ENCODE measurements around the gene CAMSAP1. TPM values are rescaled to one million over a fixed set of nuclear protein-coding genes. Genes with fewer than 3 reads are reported as not detected.

CAMSAP1 gene
- total RNA-seq, 1 experiment from 2014 or later: 30.7 TPM

DNA sequence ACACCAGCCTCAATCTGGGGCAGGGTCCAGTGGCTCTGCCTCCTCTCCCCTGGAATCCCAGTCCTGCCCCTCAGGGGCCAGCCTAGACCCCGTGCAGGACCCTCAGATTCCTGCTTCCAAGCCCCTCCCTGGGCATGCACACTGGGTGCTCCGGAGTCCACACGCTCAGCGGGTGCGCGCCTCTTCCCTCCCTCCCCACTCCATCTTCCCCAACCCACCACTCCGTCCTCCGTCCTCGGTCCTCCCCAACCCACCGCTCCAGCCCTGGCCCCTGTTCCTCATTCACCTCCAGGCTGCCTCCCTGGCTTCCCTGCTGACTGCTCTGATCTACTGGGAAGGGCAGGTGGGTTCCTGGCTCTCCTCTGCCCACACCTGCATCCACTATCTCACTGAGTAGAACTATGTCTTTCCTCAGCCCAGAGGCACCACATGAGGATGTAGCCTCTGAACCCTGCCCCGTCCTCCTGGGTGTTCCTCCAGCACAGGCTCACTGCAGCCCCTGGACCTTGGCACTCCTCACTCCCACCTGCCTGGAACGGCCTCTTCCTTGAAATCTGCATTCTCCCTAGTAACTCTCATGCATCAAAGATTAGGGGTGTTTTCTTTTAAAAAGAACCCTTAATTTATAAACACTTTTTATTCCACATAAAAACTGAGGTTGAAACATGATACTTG, 92.8 kb downstream of the CAMSAP1 start:
- no peak for DNase-seq (ENCODE audit: low spot score)

DNA sequence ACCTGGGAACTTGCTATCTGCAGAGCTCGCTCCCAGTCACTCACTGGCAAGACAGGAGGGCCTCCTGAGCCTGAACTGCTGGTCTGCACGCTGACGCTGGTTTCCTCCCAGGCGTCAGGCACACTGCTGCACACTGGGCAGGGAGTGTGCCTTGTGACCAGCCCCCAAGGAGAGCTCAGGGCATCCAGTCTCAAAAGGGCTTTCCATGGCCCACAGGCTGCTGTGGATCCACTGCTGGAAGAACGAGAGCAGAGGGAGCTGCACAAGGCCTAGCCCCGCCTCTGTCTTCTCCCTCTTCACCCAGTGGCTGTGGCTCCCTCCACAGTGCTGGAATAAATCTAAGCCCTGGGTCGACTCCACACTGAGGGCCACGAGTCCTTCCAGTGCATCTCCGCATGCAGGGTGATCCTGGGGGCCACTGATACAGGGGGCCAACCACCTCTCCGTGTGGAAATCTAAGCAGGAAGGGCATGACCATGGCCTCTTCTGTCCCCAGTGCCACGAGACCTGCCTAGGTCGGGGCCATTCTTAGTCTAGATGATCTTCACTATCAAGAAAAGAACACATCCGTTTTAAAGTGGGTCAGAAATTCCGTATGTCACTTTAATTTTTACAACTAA, 93.6 kb downstream of the CAMSAP1 start:
- DNase-seq (ENCODE audit: low spot score): no peak

DNA sequence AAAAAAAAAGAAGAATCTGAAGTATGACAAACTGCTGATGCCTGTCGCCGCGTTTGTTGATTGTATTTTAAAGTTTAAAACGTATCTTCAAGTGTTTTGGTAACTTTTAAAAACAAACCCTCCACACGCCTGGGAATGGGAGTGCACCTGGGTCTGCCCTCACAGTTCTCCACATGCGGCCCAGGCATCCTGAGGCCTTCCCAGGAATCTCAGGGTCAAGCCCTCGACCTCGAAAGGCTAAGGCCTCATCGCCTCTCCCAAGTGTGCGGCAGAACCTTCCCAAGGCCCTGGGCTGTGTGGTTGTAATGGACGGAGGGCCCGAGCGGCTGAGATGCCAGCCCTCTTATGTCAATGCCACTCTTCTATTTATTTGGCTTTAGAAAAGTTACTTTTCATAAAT, 94.4 kb downstream of the CAMSAP1 start:
- DNase-seq (ENCODE audit: low spot score): no peak

DNA sequence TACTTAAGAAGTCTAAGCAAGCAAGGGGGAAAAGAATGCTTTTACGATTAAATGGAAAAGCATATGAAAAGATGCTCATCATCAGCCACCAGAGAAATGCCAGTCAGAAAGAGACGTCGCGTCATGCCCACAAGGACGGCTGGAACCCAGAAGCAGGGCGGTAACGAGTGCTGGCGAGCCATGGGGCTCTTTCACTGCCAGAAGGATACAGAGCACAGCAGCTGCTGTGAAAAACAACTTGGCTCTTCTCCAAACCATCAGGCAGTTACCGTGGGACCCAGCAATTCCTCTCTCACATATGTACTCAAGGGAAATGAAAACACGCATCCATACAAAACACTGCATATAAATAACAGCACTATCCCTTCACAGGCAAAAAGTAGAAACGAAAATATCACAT, 95.5 kb downstream of the CAMSAP1 start:
- DNase-seq (ENCODE audit: low spot score): no peak

DNA sequence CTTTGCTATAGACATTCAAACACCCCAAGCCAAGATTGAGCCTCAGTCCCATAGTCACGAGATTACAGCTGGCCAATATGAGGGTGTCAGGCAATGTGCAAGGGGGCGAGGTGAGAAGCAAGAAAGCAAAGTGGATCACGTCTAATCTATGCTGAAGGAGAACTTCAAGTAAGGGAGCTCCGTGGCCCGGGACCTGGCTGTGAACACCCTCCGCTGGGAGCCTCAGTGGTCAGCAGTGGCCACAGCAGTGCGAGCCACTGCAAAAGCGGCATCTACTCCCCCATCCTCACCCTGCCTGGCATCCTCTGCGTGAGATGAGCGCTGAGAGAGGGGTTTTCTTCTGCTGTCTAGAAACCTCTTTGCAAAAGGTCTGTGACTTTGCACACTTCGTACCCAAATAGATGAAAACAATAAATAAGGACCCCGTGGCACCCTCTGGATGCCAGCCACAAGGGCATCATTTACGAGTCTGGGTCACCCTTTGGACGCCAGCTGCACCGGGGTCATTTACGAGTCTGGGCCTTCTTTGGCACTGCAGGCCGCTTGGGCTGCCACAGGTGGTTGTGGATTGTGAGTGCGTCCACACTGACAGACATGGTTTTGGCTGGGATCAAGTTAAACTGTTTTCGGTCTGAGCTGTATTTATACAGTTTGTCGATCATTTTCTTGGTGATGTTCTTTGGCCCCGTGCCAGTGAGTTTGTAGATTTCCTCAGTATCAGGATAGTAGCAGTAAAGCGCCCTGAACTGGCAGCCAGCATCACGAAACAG, 96.4 kb downstream of the CAMSAP1 start:
- no peak for DNase-seq (ENCODE audit: low spot score)

DNA sequence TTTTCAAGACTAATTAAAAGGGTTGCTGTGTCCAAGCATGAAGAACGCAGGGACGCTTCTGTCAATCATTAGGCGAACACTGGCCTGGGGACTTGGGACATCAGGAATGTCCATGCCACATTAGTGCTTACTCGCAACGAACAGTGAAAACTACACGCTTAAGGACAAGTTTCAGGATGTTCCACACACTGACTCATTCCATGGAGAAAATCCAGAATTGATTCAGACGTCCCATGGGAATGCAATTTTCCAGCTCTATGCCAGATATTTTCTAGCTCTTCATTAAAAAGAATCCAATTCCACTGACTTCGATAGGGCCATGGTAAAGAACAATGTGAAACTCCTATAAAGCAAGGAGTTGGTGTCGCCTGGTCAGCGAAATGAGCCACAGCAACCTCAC, 98.2 kb downstream of the CAMSAP1 start:
- no peak for DNase-seq (ENCODE audit: low spot score)

DNA sequence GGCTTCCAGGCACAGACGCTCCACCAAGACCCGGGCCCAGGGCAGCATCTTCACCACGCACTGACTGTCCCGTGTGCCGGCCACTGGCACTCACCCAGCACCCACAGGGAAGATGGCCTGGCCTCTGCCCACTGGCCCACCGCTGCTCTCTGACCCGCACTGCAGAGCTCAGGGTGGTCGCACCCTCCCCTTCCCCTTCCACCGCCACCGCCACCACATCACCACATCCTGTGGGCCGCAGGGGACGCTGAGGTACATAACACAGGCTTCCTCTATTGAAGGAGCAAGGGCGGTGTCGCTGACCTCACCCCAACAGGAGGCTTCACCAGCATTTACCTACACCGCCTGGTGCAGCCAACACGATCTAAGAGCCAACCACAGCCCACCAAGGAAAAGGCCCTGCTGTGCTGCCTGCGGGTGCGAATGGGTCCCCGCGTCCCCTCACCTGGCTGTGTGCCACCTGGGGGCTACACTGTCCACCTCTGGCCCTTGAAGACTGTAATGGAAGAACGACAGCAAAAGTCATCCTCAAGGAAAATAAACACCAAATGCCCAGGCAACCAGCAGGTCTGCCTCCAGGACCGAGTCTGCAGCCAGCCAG, 101.8 kb downstream of the CAMSAP1 start:
- DNase-seq (ENCODE audit: low spot score): no peak

DNA sequence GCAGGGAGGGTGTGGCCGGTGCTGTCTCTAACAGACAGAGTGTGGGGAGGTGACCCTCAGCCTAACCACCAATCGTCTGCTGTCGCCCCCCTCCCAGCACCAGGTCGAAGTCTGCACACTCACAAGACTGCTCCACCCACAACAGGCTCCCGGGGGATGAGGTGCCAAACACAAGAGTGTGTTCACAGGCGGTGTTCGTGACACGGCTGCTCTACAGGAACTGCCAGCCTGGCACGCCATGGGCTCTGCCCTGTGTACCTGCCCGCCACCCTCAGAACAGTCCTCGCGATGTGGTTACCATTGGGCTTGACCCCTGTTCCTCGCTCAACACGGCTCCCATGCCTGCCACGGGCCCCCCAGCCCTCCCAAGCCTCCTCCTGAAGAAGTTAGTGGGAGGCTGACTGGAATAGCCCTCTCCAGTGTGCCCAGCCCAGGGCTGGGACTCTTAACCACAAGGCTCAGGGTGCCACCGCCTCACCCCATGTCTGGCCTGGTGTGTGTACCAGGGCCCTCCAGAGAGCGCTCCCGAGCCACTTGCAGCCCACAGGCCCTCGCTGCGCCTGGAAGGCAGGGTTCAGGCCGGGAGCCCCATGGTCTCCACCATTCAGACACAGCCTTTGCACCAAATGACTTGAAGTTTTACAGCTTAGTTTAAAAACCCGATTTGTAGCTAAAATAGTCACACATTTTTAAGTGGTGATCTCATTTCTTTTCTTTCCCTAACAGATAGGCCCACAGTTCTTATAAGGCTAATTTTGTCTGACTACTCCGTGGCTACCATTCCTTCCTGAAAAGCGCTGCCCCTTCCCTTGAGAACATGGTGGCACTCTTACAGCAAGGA, 102.5 kb downstream of the CAMSAP1 start:
- DNase-seq (ENCODE audit: low spot score): peak; percentile 9

DNA sequence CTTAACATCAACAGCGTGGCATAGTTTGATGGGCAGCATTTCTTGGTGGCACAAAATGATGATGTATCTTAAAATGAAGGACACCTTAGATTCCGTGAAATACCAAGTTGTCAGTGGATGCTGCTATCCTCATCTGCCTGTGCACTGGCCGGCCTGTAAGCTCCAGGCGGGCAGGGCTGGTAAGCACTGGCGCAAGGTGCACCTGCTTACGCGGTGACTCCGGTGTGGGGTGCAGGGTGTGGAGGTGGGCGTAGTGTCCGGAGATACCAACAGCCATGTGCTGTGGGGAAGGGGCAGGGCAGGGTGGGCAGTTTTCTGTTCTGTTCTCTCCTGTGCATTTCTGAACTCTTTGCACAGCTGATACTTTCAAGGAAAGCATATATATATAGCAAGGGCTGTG, 103.9 kb downstream of the CAMSAP1 start:
- no peak for DNase-seq (ENCODE audit: low spot score)

DNA sequence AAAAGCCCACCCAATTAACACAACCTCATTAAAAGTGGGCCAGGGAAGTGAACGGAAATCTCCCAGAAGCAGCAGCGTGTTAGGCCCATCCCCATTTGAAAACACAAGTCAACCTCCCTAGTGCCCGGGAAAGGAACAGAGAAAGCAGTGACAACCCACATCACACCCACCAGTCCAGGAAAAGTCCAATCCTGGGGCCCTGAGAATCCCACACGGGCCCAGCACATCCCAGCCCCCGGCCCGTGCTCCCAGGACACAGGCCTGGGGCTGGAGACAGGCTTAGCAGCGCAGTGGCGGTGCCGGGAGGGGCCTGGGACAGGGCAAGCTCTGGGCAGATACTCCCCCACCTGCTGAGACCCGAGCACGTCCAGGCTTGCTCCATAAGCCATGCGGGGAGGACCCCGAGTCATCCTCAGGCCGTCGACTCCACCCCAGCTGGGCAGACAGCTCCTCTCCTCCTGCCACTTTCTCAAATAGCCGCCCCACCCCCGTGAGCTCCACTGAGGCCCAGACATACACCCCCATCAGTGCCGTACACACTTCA, 104.4 kb downstream of the CAMSAP1 start:
- no peak for DNase-seq (ENCODE audit: low spot score)

DNA sequence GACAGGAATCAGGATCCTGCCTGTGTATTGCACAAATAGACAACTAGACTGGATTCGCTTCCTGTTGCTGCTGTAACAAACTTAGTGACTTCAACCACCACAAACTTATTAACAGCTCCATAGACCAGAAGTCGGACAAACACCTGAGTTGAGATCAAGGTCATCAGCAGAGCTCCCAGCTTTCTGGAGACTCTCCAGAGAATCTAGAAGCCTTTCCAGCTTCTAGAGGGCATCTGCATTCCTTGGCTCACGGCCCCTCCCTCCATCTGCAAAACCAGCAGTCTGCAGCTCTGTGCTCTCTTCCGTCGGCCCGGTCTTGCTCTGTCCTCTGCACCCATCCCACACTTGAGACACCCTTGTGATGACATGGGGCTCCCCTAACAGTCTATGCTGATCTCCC, 106.3 kb downstream of the CAMSAP1 start:
- no peak for DNase-seq (ENCODE audit: low spot score)

DNA sequence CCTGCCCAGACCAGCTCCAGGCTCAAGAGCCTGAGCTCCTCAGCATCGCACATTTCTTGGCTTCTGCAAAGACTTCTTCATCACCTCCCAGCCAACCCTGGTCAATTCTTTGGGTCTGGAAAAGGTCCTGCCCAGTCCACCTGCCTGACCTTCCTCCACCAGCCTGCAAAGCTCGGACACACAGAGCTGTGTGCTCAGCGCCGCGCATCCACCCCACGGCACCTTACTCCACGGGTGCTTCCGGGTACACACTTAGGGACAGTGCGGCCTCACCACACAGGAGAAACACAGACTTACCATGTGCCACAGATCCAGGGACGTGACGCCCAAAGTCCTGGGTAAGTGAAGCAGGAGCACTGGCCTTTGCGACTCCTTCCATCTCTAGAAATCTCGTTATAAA, 108.1 kb downstream of the CAMSAP1 start:
- DNase-seq (ENCODE audit: low spot score): no peak

DNA sequence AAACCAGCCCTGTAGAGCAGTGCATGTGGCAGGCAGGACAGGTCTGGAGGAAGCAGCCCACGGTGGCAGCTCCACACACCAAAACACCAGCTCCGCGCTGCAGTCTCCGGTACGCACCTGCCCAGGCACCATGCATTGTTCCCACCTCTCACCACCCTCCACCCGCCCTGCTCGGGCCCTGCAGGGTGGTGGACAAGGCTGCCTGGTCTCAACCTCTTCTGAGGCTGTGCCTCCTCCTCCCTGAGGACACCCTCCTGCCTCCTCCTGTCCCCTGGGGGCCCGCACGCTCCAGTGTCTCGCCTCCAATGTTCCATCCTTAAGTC, 109.1 kb downstream of the CAMSAP1 start:
- no peak for DNase-seq (ENCODE audit: low spot score)

DNA sequence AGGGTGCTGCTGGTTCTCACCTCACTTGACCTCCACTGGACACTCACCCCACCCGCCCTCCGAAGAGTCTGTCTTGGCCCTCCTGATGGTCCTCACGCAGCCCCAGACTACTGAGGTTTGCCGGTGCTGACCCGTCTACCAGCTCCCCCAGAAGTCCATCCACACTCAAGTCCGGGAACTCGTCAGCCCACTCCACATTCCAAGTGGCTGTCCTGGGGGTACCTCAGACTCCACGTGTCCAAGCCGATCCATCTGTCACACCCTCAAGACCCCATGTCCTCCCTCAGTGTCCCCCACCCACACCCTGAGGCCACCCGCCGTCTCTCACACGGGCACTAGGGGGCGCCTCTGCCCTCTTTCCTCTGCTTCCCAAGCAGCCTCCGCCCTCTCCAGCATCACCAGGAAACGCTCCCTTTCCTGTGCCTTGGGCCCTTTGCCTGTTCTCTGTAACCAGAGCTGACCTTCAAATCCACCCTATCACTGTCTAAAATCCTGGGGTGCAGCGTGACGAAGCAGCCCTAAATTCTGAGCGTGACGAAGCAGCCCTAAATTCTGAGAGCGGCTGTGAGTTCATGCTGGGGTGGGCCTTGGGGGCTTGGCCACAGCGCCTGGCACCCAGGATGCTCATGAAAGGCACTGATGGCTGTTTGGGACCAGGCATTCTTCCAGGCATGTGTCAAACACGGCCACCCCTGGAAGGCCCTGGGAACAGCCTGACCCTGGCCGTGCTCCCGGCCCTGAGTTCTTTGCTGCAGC, 109.7 kb downstream of the CAMSAP1 start:
- peak; percentile 35 for DNase-seq (ENCODE audit: low spot score)

DNA sequence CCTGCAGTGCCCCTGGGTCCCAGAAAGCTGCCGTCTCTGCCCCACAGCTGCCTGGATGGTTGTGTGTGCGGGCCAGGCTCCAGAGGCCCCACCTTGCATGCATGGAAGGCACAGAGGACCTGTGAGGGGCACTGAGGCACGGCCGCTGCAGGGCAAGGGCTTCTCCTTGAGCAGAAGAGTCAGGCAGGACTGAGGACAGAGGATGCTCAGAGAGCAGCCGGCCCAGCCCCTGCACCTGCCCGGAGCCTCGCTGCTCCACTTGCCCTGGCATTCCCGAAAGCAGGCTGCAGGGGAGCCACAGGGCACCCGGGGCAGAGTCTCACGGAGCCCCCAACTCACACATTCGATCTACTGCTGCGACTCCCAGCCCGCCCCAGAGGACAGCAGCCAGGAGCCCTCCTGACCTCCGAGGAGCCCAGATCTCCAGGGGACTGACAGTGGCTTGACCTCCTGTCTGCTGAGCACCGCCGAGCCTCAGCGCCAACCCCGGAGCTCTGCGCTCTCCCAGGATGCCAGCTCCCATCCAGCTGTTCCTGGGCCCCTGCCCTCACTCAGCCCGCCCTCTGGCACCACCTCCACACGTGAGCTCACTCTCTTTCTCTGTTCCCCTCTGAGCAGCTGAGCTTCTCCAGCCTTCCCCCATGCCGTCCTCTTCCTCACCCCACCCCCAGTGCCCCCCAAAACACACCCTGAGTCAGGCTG, 110.4 kb downstream of the CAMSAP1 start:
- DNase-seq (ENCODE audit: low spot score): no peak

DNA sequence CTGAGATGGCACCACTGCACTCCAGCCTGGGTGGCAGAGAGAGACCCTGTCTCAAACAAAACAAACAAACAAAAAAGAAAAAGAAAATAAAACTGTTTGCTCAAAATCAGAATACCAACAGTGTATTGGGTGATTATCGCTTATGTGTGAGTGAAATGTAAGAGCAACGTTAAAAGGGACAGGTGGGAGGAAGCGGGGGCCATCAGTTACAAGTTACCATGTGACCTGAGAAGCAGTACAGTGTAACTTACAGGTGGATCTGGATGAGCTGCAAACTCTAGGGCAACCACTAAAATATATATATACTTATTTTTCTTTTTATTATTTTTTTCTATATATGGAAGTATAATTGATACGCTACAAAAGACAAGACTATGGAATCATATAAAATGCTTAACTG, 112.0 kb downstream of the CAMSAP1 start:
- DNase-seq (ENCODE audit: low spot score): no peak

DNA sequence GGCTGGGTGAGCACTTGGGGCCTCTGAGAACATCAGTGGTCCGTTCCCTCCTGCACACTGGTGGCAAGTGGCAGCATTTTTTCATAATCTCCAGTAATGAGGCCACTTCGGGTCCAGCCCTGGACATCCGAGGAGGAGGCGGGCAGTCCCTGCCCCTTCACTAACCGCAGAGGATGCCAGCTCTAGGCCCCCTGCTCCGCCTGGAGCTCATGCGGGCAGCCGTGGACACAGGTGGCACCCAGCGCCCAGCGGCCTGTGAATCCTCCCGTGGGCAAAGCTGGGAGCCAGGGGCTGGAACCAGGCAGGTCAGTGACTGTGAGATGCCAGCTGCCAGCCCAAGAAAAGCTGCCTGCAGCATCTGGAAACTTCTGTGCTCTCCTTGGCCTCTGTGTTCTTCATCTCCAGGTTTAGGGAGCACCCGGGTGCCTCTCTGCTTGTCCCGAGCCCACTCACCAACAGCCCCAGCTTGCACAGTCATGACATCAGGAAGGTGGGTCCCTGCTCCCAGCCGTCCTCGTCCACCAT, 112.9 kb downstream of the CAMSAP1 start:
- DNase-seq (ENCODE audit: low spot score): no peak

DNA sequence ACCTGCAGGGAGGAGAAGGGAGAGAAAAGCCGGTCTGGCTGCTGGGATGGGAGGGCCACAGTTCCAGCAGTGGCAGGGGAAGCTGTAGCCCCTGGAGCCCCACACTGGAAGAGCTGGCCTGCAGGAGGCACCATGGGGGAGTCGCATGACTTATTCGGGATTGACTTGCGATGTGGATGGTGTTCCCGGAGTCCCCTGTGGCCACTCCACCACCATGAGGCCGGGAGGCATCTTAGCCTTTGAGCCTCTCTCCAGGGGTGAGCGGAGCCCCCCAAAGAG, 113.3 kb downstream of the CAMSAP1 start:
- no peak for DNase-seq (ENCODE audit: low spot score)

DNA sequence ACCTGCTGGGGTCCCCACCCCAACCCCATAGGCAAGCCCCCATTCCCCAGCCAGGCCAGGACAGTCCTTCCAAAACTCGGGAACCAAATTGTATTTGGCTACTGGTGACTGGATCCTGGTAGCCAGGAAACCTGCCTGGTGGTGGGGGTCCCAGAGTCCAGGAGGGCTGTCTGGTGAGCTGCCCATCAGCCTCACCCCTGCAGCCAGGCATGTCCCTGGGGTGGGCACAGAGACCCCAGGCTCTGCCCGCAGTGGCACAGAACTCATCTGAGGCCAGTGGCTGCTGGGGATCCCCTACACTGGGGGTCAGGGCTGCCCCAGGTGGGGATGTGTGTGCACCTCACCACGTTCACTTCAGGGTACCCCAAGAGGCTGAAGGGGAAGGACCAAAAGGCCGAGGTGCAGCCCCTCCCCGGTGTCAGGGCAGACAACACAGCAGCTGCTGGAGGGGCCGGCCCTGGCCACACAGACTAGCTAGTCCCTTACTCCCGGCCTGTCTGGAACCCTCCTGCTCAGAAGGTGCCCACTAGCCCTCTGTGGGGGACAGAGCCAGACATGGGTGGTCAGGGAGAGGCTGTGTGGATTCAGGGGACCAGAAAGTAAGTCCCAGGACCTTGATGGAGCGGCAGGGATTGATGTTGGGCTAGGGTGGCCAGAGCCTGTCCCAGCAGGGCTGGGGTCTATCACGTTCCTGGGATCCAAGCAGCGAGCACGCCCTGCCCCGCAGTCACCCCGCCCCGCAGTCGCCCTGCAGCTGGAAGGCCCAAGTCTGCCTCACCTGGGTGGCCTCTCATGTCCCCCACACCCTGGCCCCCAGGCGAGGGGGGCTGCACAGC, 113.9 kb downstream of the CAMSAP1 start:
- no peak for DNase-seq (ENCODE audit: low spot score)

Data from A172 (cell line).